HFFc6 (cell line): ENCODE measurements around the gene PCDHGB2. TPM values are rescaled to one million over a fixed set of nuclear protein-coding genes. Genes with fewer than 3 reads are reported as not detected.
"Not testable (repeated sequence)": the region's sequence is repeated elsewhere in the genome, so short reads cannot be mapped to it uniquely, and the experiment has no call there.

Experiments
- DNase-seq: peaks from one replicate; pipeline ENCODE4 v3.0.0-alpha.2; 2018
- H3K27ac Mint-ChIP-seq: 2 replicates; pipeline ENCODE4 v1.8.0; 2020; ENCODE audit warnings: mild to moderate bottlenecking, mixed read lengths
- H3K27me3 Mint-ChIP-seq: 2 replicates; pipeline ENCODE4 v1.8.0; 2021; ENCODE audit warnings: mild to moderate bottlenecking, moderate library complexity, mixed read lengths; ENCODE audit not compliant: insufficient read depth
- H3K36me3 Mint-ChIP-seq: 2 replicates; pipeline ENCODE4 v1.8.0; 2021; ENCODE audit warnings: low read depth, mixed read lengths
- H3K4me1 Mint-ChIP-seq: 2 replicates; pipeline ENCODE4 v1.8.0; 2020; ENCODE audit warnings: low read depth, mixed read lengths
- H3K4me3 Mint-ChIP-seq: 2 replicates; pipeline ENCODE4 v1.8.0; 2020; ENCODE audit warnings: mild to moderate bottlenecking, moderate library complexity, mixed read lengths
- H3K9me3 Mint-ChIP-seq: 2 replicates; pipeline ENCODE4 v1.8.0; 2020; ENCODE audit warnings: mild to moderate bottlenecking, mixed read lengths
- total RNA-seq, 6 experiments: library from RNA; stranded (reverse); fragmentation: NEBNext Ultra II Directional; extraction: Animal tissue kit (Norgen Biotek cat#: 25700); gene quantifications; 2 replicates in 1 of 6; 3 replicates in 5 of 6; pipeline ENCODE4 v1.2.3, GENCODE V29; 2021
- TF ChIP-seq, protein P1 (sequence below): fragments of 200-600 bp; sonication (generic); IDR thresholded peaks from 2 replicates; pipeline ENCODE4 v1.5.0; 2021; ENCODE audit warnings: antibody characterized with exemption, mild to moderate bottlenecking

Gene PCDHGB2
- total RNA-seq, 6 experiments from 2014 or later, result 4.4 to 10.3 (median 5.5) TPM

DNA sequence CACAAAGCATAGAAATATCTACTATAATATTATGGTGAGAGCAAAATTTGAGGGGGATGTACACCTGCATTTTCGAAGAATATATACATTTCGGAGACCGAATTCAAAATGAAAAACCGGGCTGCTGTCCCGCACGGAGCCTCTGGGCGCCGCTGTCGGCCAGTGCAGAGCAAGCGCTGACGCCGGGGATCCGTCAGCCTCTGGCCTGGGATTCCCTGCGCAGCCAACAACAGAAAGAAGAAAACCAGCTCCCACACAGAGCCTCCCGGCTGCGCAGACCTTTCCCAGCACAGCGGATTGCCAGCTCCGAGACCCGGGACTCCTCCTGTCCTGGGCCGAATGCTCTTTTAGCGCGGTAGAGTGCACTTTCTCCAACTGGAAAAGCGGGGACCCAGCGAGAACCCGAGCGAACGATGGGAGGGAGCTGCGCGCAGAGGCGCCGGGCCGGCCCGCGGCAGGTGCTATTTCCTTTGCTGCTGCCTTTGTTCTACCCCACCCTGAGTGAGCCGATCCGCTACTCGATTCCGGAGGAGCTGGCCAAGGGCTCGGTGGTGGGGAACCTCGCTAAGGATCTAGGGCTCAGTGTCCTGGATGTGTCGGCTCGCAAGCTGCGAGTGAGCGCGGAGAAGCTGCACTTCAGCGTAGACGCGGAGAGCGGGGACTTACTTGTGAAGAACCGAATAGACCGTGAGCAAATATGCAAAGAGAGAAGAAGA is 48.2 kb downstream of the PCDHGB2 start, which contains the start of gene PCDHGB6:
Gene PCDHGB6, plus strand, starts transcription at position 232 of the 716 bp plus-strand sequence. Its CDS starts 182 bp downstream, at position 414.
- Mint-ChIP-seq H3K9me3 (peaks cover 60% of the 10 kb centered on the region), H3K36me3 (peaks cover 62% of the 10 kb centered on the region)
- H3K4me3 Mint-ChIP-seq, H3K4me1 Mint-ChIP-seq, DNase-seq, H3K27ac Mint-ChIP-seq, H3K27me3 Mint-ChIP-seq: not testable (repeated sequence)
- TF ChIP-seq, protein P1, sequence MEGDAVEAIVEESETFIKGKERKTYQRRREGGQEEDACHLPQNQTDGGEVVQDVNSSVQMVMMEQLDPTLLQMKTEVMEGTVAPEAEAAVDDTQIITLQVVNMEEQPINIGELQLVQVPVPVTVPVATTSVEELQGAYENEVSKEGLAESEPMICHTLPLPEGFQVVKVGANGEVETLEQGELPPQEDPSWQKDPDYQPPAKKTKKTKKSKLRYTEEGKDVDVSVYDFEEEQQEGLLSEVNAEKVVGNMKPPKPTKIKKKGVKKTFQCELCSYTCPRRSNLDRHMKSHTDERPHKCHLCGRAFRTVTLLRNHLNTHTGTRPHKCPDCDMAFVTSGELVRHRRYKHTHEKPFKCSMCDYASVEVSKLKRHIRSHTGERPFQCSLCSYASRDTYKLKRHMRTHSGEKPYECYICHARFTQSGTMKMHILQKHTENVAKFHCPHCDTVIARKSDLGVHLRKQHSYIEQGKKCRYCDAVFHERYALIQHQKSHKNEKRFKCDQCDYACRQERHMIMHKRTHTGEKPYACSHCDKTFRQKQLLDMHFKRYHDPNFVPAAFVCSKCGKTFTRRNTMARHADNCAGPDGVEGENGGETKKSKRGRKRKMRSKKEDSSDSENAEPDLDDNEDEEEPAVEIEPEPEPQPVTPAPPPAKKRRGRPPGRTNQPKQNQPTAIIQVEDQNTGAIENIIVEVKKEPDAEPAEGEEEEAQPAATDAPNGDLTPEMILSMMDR, result peak; percentile 51; the same call in 1 of the 2 replicates

GRCh38 chr5:141409598-141410306 is 50.0 kb downstream of the PCDHGB2 start:
- Mint-ChIP-seq H3K27me3 (no peaks in the 10 kb centered on the region), H3K9me3 (peaks cover 53% of the 10 kb centered on the region), H3K27ac (no peak overlapping the region), H3K36me3 (peaks cover 65% of the 10 kb centered on the region), H3K4me3 (no peak overlapping the region), H3K4me1 (no peaks in the 10 kb centered on the region; the same call in 1 of the 2 replicates)
- TF ChIP-seq, protein P1, result no peak
- no peak for DNase-seq

DNA sequence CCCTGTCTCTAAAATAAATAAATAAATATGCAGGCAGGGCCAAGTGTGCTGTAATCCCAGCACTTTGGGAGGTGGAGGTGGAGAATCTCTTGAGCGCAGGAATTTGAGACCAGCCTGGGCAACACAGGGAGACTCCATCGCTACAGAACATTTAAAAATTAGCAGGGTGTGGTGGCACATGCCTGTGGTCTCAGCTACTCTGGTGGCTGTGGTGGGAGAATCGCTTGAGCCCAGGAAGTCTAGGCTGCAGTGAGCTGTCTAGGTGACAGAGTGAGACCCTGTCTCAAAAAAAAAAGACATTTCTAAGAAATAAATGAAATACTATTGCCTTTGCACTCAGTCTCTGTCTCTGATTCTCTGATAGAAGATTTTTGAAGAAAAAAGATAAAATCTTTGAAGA is 51.8 kb downstream of the PCDHGB2 start:
- TF ChIP-seq, protein P1, result no peak
- peaks cover 48% of the 10 kb centered on the region for H3K36me3 Mint-ChIP-seq
- H3K9me3 Mint-ChIP-seq, result peaks cover 42% of the 10 kb centered on the region
- H3K27ac Mint-ChIP-seq, result no peak overlapping the region
- H3K4me1 Mint-ChIP-seq, result no peaks in the 10 kb centered on the region; the same call in 1 of the 2 replicates
- DNase-seq, result no peak
- no peaks in the 10 kb centered on the region for H3K27me3 Mint-ChIP-seq
- H3K4me3 Mint-ChIP-seq, result no peak overlapping the region

Other genes starting within 250 kb of the PCDHGB2 start
- under 1 TPM; 0.24 to 0.80 (median 0.51) TPM for gene PCDHB4, start 238.2 kb upstream of the PCDHGB2 start, total RNA-seq
- under 1 TPM; 0.08 to 0.43 (median 0.23) TPM for gene PCDHB5, start 224.8 kb upstream of the PCDHGB2 start, total RNA-seq
- under 1 TPM; 0.14 to 0.94 (median 0.70) TPM for gene PCDHB6, start 209.9 kb upstream of the PCDHGB2 start, total RNA-seq
- under 1 TPM; 0.38 to 0.97 (median 0.46) TPM for gene PCDHB7, start 187.3 kb upstream of the PCDHGB2 start, total RNA-seq
- 1 to 10 TPM in 4 of 6 experiments, under 1 TPM in 2; 0.88 to 2.9 (median 2.1) TPM for gene PCDHB8, start 182.2 kb upstream of the PCDHGB2 start, total RNA-seq
- 1 to 10 TPM; 1.7 to 4.0 (median 3.5) TPM for gene PCDHB16, start 177.6 kb upstream of the PCDHGB2 start, total RNA-seq
- 1 to 10 TPM; 1.0 to 2.5 (median 1.6) TPM for gene PCDHB9, start 172.8 kb upstream of the PCDHGB2 start, total RNA-seq
- 1 to 10 TPM in 4 of 6 experiments, under 1 TPM in 2; 0.78 to 1.3 (median 1.1) TPM for gene PCDHB10, start 167.6 kb upstream of the PCDHGB2 start, total RNA-seq
- under 1 TPM; 0.33 to 0.54 (median 0.47) TPM for gene PCDHB11, start 160.4 kb upstream of the PCDHGB2 start, total RNA-seq
- under 1 TPM; 0.51 to 0.83 (median 0.63) TPM for gene PCDHB12, start 151.3 kb upstream of the PCDHGB2 start, total RNA-seq
- gene PCDHB13, start 146.1 kb upstream of the PCDHGB2 start, total RNA-seq, result 1 to 10 TPM; 3.0 to 4.5 (median 3.8) TPM
- 1 to 10 TPM; 1.8 to 3.5 (median 2.7) TPM for gene PCDHB14, start 136.7 kb upstream of the PCDHGB2 start, total RNA-seq
- 1 to 10 TPM in 3 of 6 experiments, under 1 TPM in 3; 0.45 to 1.4 (median 0.99) TPM for gene PCDHB15, start 114.6 kb upstream of the PCDHGB2 start, total RNA-seq
- gene SLC25A2, start 55.9 kb upstream of the PCDHGB2 start, total RNA-seq, result under 1 TPM in 1 of 6 experiments, not detected in 5; 0.17 TPM
- 10 to 100 TPM; 72.7 to 98.9 (median 74.8) TPM for gene TAF7, start 39.2 kb upstream of the PCDHGB2 start, total RNA-seq
- gene PCDHGA1, start 29.5 kb upstream of the PCDHGB2 start, total RNA-seq, result 1 to 10 TPM in 4 of 6 experiments, under 1 TPM in 2; 0.91 to 1.6 (median 1.2) TPM
- gene PCDHGA2, start 21.2 kb upstream of the PCDHGB2 start, total RNA-seq, result 1 to 10 TPM; 1.3 to 3.7 (median 1.5) TPM
- 10 to 100 TPM in 1 of 6 experiments, 1 to 10 TPM in 5; 1.9 to 10.2 (median 2.7) TPM for gene PCDHGA3, start 16.2 kb upstream of the PCDHGB2 start, total RNA-seq
- 1 to 10 TPM; 2.6 to 4.5 (median 3.4) TPM for gene PCDHGB1, start 9.9 kb upstream of the PCDHGB2 start, total RNA-seq
- gene PCDHGA4, start 5.0 kb upstream of the PCDHGB2 start, total RNA-seq, result 1 to 10 TPM; 3.6 to 6.3 (median 5.2) TPM
- gene PCDHGA5, start 4.2 kb downstream of the PCDHGB2 start, total RNA-seq, result 1 to 10 TPM in 3 of 6 experiments, under 1 TPM in 3; 0.74 to 1.8 (median 1.0) TPM
- 1 to 10 TPM; 3.9 to 4.5 (median 4.3) TPM for gene PCDHGB3, start 10.2 kb downstream of the PCDHGB2 start, total RNA-seq
- gene PCDHGA6, start 13.9 kb downstream of the PCDHGB2 start, total RNA-seq, result 1 to 10 TPM; 1.8 to 2.8 (median 2.8) TPM
- gene PCDHGA7, start 22.7 kb downstream of the PCDHGB2 start, total RNA-seq, result 10 to 100 TPM in 4 of 6 experiments, 1 to 10 TPM in 2; 2.4 to 12.5 (median 11.6) TPM
- gene PCDHGB4, start 27.7 kb downstream of the PCDHGB2 start, total RNA-seq, result 10 to 100 TPM in 4 of 6 experiments, 1 to 10 TPM in 2; 2.4 to 19.6 (median 16.6) TPM
- gene PCDHGA8, start 32.6 kb downstream of the PCDHGB2 start, total RNA-seq, result 1 to 10 TPM in 1 of 6 experiments, under 1 TPM in 5; 0.52 to 1.0 (median 0.90) TPM
- 10 to 100 TPM in 2 of 6 experiments, 1 to 10 TPM in 4; 8.8 to 14.6 (median 9.6) TPM for gene PCDHGB5, start 38.0 kb downstream of the PCDHGB2 start, total RNA-seq
- 1 to 10 TPM in 2 of 6 experiments, under 1 TPM in 4; 0.69 to 1.6 (median 0.88) TPM for gene PCDHGA9, start 42.8 kb downstream of the PCDHGB2 start, total RNA-seq
- 1 to 10 TPM in 4 of 6 experiments, under 1 TPM in 2; 0.79 to 1.4 (median 1.1) TPM for gene PCDHGB6, start 48.0 kb downstream of the PCDHGB2 start, total RNA-seq
- gene PCDHGA10, start 53.0 kb downstream of the PCDHGB2 start, total RNA-seq, result 1 to 10 TPM in 1 of 6 experiments, under 1 TPM in 5; 0.61 to 1.3 (median 0.78) TPM
- gene PCDHGB7, start 57.7 kb downstream of the PCDHGB2 start, total RNA-seq, result 10 to 100 TPM in 2 of 6 experiments, 1 to 10 TPM in 4; 5.8 to 21.7 (median 6.8) TPM
- 10 to 100 TPM in 3 of 6 experiments, 1 to 10 TPM in 3; 2.3 to 11.4 (median 9.8) TPM for gene PCDHGA11, start 61.1 kb downstream of the PCDHGB2 start, total RNA-seq
- gene PCDHGA12, start 70.5 kb downstream of the PCDHGB2 start, total RNA-seq, result 10 to 100 TPM in 4 of 6 experiments, 1 to 10 TPM in 2; 8.8 to 21.0 (median 18.9) TPM
- gene PCDHGC3, start 116.0 kb downstream of the PCDHGB2 start, total RNA-seq, result 100 to 1,000 TPM; 126 to 150 (median 132) TPM
- gene PCDHGC4, start 125.0 kb downstream of the PCDHGB2 start, total RNA-seq, result 1 to 10 TPM in 1 of 6 experiments, under 1 TPM in 5; 0.34 to 1.4 (median 0.62) TPM
- gene PCDHGC5, start 129.1 kb downstream of the PCDHGB2 start, total RNA-seq, result 1 to 10 TPM; 2.3 to 5.7 (median 2.7) TPM